Naive B cell (primary cell): ENCODE data around the gene GRXCR1. TPM values are rescaled to one million over a fixed set of nuclear protein-coding genes. Genes with fewer than 3 reads are reported as not detected.

ENCODE experiments used
- ATAC-seq, 2 donors: fragments of 150-1000 bp; cut with Tn5 transposase; 2 replicates each; pipeline ENCODE4 v1.10.0; 2021; ENCODE audit warnings: low read depth in 2 of 2, mild to moderate bottlenecking in 2 of 2, moderate library complexity in 2 of 2
- DNase-seq: peaks from one replicate; pipeline ENCODE4 v3.0.0; 2022
- H3K27ac Mint-ChIP-seq, 6 donors: one replicate each; pipeline ENCODE4 v1.8.0; 2020 to 2022; ENCODE audit warnings: mild to moderate bottlenecking in 6 of 6, mixed read lengths in 6 of 6, moderate library complexity in 5 of 6, inconsistent platforms in 2 of 6
- H3K27me3 Mint-ChIP-seq, 3 donors: one replicate each; pipeline ENCODE4 v1.8.0; 2021 to 2022; ENCODE audit warnings: mixed read lengths in 3 of 3, mild to moderate bottlenecking in 1 of 3
- H3K36me3 Mint-ChIP-seq, 2 donors: one replicate each; pipeline ENCODE4 v1.8.0; 2020 to 2022; ENCODE audit warnings: mixed read lengths in 2 of 2, inconsistent platforms in 1 of 2, mild to moderate bottlenecking in 1 of 2
- H3K4me1 Mint-ChIP-seq, 3 donors: one replicate each; pipeline ENCODE4 v1.8.0; 2020 to 2022; ENCODE audit warnings: mixed read lengths in 3 of 3, inconsistent platforms in 1 of 3, mild to moderate bottlenecking in 1 of 3, moderate library complexity in 1 of 3
- H3K4me3 Mint-ChIP-seq, 8 donors: one replicate each; pipeline ENCODE4 v1.8.0; 2020 to 2022; ENCODE audit warnings: mild to moderate bottlenecking in 8 of 8, mixed read lengths in 8 of 8, moderate library complexity in 8 of 8, inconsistent platforms in 2 of 8
- H3K9me3 Mint-ChIP-seq, 7 donors: one replicate each; pipeline ENCODE4 v1.8.0; 2020 to 2022; ENCODE audit warnings: mixed read lengths in 7 of 7, mild to moderate bottlenecking in 5 of 7, inconsistent platforms in 2 of 7, moderate library complexity in 1 of 7
- polyA plus RNA-seq, 6 donors: library from polyadenylated mRNA; unstranded; fragments of 300-500 nt; fragmentation: Illumina TruSeq; gene quantifications; one replicate each; pipeline ENCODE4 v1.2.3, GENCODE V29; 2021; ENCODE audit warnings: low read depth in 6 of 6

Gene GRXCR1
- polyA plus RNA-seq, 6 donors from 2014 or later, result not detected

GRCh38 chr4:42905591-42905990 is 13.1 kb downstream of the GRXCR1 start:
- H3K4me1 Mint-ChIP-seq, result no peaks in the 10 kb centered on the region

GRCh38 chr4:42906341-42906740 is 13.8 kb downstream of the GRXCR1 start:
- Mint-ChIP-seq H3K36me3 (no peaks in the 10 kb centered on the region), H3K4me3 (no peak overlapping the region), H3K27me3 (peaks cover 22 to 33% (median 26%) of the 10 kb centered on the region in 3 donors), H3K27ac (no peak overlapping the region), H3K4me1 (no peaks in the 10 kb centered on the region), H3K9me3 (peaks cover 0 to 4% (median 0%) of the 10 kb centered on the region in 7 donors)
- ATAC-seq (no peak), DNase-seq (no peak)

More at GRCh38 chr4:42905591-42905990, 13.1 kb downstream of the GRXCR1 start:
- Mint-ChIP-seq H3K36me3 (no peaks in the 10 kb centered on the region), H3K27me3 (peaks cover 22 to 35% (median 26%) of the 10 kb centered on the region in 3 donors), H3K9me3 (peaks cover 0 to 3% (median 0%) of the 10 kb centered on the region in 7 donors), H3K27ac (no peak overlapping the region), H3K4me3 (no peak overlapping the region)
- DNase-seq (no peak), ATAC-seq (no peak)

- peaks cover 22 to 32% (median 26%) of the 10 kb centered on the region in 3 donors for H3K27me3 Mint-ChIP-seq
- H3K4me1 Mint-ChIP-seq, result no peaks in the 10 kb centered on the region
- H3K27ac Mint-ChIP-seq, result no peak overlapping the region
- H3K9me3 Mint-ChIP-seq, result peaks cover 0 to 3% (median 0%) of the 10 kb centered on the region in 7 donors
- H3K36me3 Mint-ChIP-seq, result no peaks in the 10 kb centered on the region
- no peak for ATAC-seq
- H3K4me3 Mint-ChIP-seq, result no peak overlapping the region
- DNase-seq, result no peak
Measured at GRCh38 chr4:42906891-42907759, 14.6 kb downstream of the GRXCR1 start.

- DNase-seq (no peak), ATAC-seq (no peak)
- no peaks in the 10 kb centered on the region for H3K36me3 Mint-ChIP-seq
- no peak overlapping the region for H3K4me3 Mint-ChIP-seq
- H3K27me3 Mint-ChIP-seq, result peaks cover 15 to 27% (median 17%) of the 10 kb centered on the region in 3 donors
- no peak overlapping the region for H3K27ac Mint-ChIP-seq
- H3K9me3 Mint-ChIP-seq, result peaks cover 0 to 4% (median 0%) of the 10 kb centered on the region in 7 donors
- H3K4me1 Mint-ChIP-seq, result no peaks in the 10 kb centered on the region
Measured at GRCh38 chr4:42910459-42910858, 17.9 kb downstream of the GRXCR1 start.

GRCh38 chr4:42914937-42915336 is 22.4 kb downstream of the GRXCR1 start:
- no peak overlapping the region for H3K4me3 Mint-ChIP-seq
- no peak overlapping the region for H3K27ac Mint-ChIP-seq
- no peaks in the 10 kb centered on the region for H3K4me1 Mint-ChIP-seq
- ATAC-seq, result no peak
- DNase-seq, result no peak
- H3K36me3 Mint-ChIP-seq, result no peaks in the 10 kb centered on the region
- H3K9me3 Mint-ChIP-seq, result peaks cover 0 to 4% (median 1%) of the 10 kb centered on the region in 7 donors
- H3K27me3 Mint-ChIP-seq, result peaks cover 5 to 15% (median 6%) of the 10 kb centered on the region in 3 donors

GRCh38 chr4:42915484-42915883 is 23.0 kb downstream of the GRXCR1 start:
- H3K4me1 Mint-ChIP-seq, result no peaks in the 10 kb centered on the region
- H3K36me3 Mint-ChIP-seq, result no peaks in the 10 kb centered on the region
- DNase-seq, result no peak
- peaks cover 0 to 13% (median 4%) of the 10 kb centered on the region in 3 donors for H3K27me3 Mint-ChIP-seq
- no peak overlapping the region for H3K4me3 Mint-ChIP-seq
- peaks cover 0 to 4% (median 1%) of the 10 kb centered on the region in 7 donors for H3K9me3 Mint-ChIP-seq
- ATAC-seq, result no peak
- no peak overlapping the region for H3K27ac Mint-ChIP-seq

GRCh38 chr4:42917296-42917695 is 24.8 kb downstream of the GRXCR1 start:
- Mint-ChIP-seq H3K4me1 (no peaks in the 10 kb centered on the region), H3K36me3 (no peaks in the 10 kb centered on the region), H3K9me3 (peaks cover 0 to 4% (median 0%) of the 10 kb centered on the region in 7 donors), H3K27me3 (peaks cover 0 to 17% (median 3%) of the 10 kb centered on the region in 3 donors), H3K27ac (no peak overlapping the region), H3K4me3 (no peak overlapping the region)
- DNase-seq (no peak), ATAC-seq (no peak)

- Mint-ChIP-seq H3K36me3 (no peaks in the 10 kb centered on the region), H3K27me3 (peaks cover 13 to 27% (median 14%) of the 10 kb centered on the region in 3 donors), H3K27ac (no peak overlapping the region), H3K9me3 (peaks cover 0 to 7% (median 0%) of the 10 kb centered on the region in 7 donors), H3K4me3 (no peak overlapping the region), H3K4me1 (no peaks in the 10 kb centered on the region)
- DNase-seq, result no peak
- ATAC-seq, result no peak
Measured at GRCh38 chr4:42923431-42923830, 30.9 kb downstream of the GRXCR1 start.

GRCh38 chr4:42925921-42926320 is 33.4 kb downstream of the GRXCR1 start:
- H3K4me3 Mint-ChIP-seq, result no peak overlapping the region
- DNase-seq (no peak), ATAC-seq (no peak)
- H3K27ac Mint-ChIP-seq, result no peak overlapping the region
- no peaks in the 10 kb centered on the region for H3K4me1 Mint-ChIP-seq
- H3K9me3 Mint-ChIP-seq, result peaks cover 0 to 8% (median 0%) of the 10 kb centered on the region in 7 donors
- peaks cover 13 to 27% (median 14%) of the 10 kb centered on the region in 3 donors for H3K27me3 Mint-ChIP-seq
- H3K36me3 Mint-ChIP-seq, result no peaks in the 10 kb centered on the region

- H3K4me3 Mint-ChIP-seq, result no peak overlapping the region
- no peaks in the 10 kb centered on the region for H3K36me3 Mint-ChIP-seq
- peaks cover 0 to 8% (median 0%) of the 10 kb centered on the region in 7 donors for H3K9me3 Mint-ChIP-seq
- H3K27me3 Mint-ChIP-seq, result peaks cover 9 to 22% (median 10%) of the 10 kb centered on the region in 3 donors
- ATAC-seq, result no peak
- H3K4me1 Mint-ChIP-seq, result no peaks in the 10 kb centered on the region
- DNase-seq, result no peak
- no peak overlapping the region for H3K27ac Mint-ChIP-seq
Measured at GRCh38 chr4:42927946-42928345, 35.4 kb downstream of the GRXCR1 start.

GRCh38 chr4:42928582-42928981 is 36.1 kb downstream of the GRXCR1 start:
- Mint-ChIP-seq H3K27me3 (peaks cover 9 to 16% (median 10%) of the 10 kb centered on the region in 3 donors), H3K4me1 (no peaks in the 10 kb centered on the region), H3K27ac (no peak overlapping the region), H3K36me3 (no peaks in the 10 kb centered on the region), H3K9me3 (peaks cover 0 to 8% (median 0%) of the 10 kb centered on the region in 7 donors), H3K4me3 (no peak overlapping the region)
- ATAC-seq (no peak), DNase-seq (no peak)

- Mint-ChIP-seq H3K9me3 (peaks cover 0 to 2% (median 0%) of the 10 kb centered on the region in 7 donors), H3K36me3 (no peaks in the 10 kb centered on the region), H3K27ac (no peak overlapping the region), H3K4me1 (no peaks in the 10 kb centered on the region), H3K4me3 (no peak overlapping the region), H3K27me3 (peaks cover 0 to 8% (median 6%) of the 10 kb centered on the region in 3 donors)
- DNase-seq, result no peak
- no peak for ATAC-seq
Measured at GRCh38 chr4:42942216-42942615, 49.7 kb downstream of the GRXCR1 start.

- Mint-ChIP-seq H3K27ac (no peak overlapping the region), H3K9me3 (no peaks in the 10 kb centered on the region), H3K36me3 (no peaks in the 10 kb centered on the region), H3K4me1 (no peaks in the 10 kb centered on the region), H3K27me3 (peaks cover 0 to 8% (median 0%) of the 10 kb centered on the region in 3 donors), H3K4me3 (no peak overlapping the region)
- no peak for DNase-seq
- no peak for ATAC-seq
Measured at GRCh38 chr4:42945874-42946273, 53.4 kb downstream of the GRXCR1 start.

- no peaks in the 10 kb centered on the region for H3K9me3 Mint-ChIP-seq
- H3K4me1 Mint-ChIP-seq, result no peaks in the 10 kb centered on the region
- H3K36me3 Mint-ChIP-seq, result no peaks in the 10 kb centered on the region
- H3K27ac Mint-ChIP-seq, result no peak overlapping the region
- no peak for ATAC-seq
- DNase-seq, result no peak
- no peak overlapping the region for H3K4me3 Mint-ChIP-seq
- peaks cover 0 to 4% (median 0%) of the 10 kb centered on the region in 3 donors for H3K27me3 Mint-ChIP-seq
Measured at GRCh38 chr4:42953321-42953720, 60.8 kb downstream of the GRXCR1 start.
